Skeletal muscle cell (primary cell): ENCODE results near the gene MSH4.
"Not testable (repeated sequence)": the region's sequence is repeated elsewhere in the genome, so short reads cannot be mapped to it uniquely, and the experiment has no call there.

ENCODE experiments used
- DNase-seq: peaks from one replicate; pipeline ENCODE4 v3.0.0-alpha.2; 2010; ENCODE audit warnings: low read depth
- H3K4me3 ChIP-seq: 2 replicates; pipeline ENCODE4 v1.5.1; 2011; ENCODE audit warnings: low read depth, mild to moderate bottlenecking, control low read depth, low read length, moderate library complexity

Gene MSH4

DNA sequence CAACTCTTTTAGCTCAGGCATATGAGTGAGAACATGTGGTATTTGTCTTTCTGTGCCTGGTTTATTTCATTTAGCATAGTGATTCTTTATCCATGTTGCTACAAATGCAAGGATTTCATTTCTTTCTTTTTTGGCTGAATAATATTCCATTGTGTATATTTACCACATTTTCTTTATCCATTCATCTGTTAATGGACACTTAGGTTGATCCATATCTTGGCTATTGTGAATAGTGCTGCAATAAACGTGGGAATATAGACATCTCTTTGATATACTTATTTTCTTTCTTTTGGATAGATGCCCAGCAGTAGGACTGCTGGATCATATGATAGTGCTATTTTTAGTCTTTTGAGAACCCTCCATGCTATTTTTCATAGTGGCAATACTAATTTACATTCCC, 104.7 kb downstream of the MSH4 start:
- DNase-seq = no peak
- H3K4me3 ChIP-seq = no peak overlapping the region

DNA sequence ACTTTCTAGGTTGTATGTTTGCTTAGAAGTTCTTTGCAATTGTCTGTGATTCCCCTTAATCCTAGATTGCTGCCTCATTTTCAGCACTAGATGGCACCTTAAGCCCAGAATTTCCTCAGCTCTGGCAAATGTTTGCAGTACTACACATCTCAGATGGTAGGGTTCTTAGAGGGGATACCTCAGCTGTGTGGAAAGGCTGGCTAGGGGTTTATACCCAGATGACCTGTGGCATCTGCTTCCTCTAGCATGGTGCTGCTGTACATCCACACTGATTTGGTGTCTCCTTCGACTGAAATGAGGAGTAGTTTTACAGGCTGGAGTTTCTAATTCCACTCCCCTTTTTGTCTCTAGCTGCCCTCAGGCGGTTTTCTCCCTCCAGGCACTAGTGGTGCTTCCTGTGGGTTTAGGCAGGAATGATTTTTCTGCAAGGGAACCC, 112.1 kb downstream of the MSH4 start:
- DNase-seq = peak; percentile 2
- no peak overlapping the region for H3K4me3 ChIP-seq

DNA sequence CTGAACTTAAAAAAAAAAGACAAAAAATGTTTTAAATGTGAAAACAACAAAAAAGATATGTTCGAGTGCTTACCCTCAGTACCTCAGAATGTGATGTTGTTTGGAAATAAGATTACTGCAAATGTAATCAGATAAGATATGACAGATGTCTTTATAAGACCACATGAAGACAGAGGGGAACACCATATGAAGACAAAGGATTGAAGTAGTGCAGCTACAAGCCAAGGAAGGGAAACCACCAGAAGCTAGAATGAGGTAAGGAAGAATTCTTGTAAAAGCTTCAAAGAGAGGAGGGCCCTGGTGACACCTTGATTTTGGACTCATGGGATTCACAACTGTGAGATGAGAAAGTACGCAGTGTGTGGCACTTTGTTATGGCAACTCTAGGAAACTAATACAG, 120.2 kb downstream of the MSH4 start:
- H3K4me3 ChIP-seq = no peak overlapping the region
- no peak for DNase-seq

DNA sequence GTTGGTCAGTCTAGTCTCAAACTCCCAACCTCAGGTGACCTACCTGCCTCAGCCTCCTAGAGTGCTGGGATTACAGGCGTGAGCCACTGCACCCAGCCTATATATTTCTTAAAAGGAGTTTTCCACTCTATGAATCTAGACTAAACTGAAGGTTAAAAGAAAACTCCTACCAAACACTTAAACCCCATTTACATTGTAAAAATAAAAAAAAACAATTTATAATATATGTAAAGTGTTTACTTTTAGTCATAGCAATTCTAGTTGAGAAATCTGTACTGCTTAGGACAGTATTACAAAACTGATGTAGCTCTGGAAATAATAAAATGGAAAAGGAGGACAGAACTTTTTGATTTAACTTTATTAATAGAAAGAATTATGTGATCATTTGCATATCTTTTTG, 126.0 kb downstream of the MSH4 start:
- no peak overlapping the region for H3K4me3 ChIP-seq
- DNase-seq = no peak

DNA sequence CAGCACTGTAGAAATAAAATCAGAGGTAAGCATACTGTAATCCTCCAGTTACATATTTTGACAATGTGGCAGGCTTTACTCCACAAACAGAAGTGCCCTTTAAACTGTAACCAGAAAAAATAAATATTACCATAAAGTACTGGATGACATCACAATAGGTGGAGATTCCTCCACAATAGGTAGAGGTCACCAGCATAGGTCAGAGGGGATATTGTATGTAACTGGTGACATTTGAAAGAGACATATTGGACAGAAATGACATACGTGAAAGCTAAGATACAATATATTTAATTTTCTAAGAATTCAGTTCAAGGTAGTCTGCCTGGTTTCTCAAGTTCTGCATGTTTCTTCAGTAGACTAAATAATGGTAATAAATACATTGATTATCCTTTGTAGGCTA, 135.6 kb downstream of the MSH4 start, which contains the start of gene ASB17:
Gene ASB17, minus strand, starts transcription at position 101 of the 400 bp plus-strand sequence. CDS start 113 bp downstream, outside the sequence.
- DNase-seq = no peak
- no peak within 1 kb of the TSS for H3K4me3 ChIP-seq

DNA sequence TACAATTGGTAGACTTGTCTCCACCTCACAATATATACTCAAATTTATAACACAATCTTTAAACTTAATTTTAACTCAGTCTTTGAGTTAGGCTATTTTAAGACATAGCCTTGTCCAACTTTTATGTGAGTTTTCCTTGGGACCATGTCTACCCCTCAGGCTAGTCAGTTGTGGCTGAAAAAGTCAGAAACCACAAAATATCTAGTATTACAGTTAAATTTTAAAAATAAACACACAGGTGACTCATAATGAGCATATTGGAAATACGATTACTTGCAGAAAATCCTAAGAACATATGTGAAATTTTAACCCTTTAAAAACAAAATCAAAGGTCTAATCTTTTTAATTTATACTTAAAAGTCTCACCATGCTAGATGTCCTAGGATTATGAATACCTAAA, 140.4 kb downstream of the MSH4 start:
- no peak for DNase-seq
- no peak overlapping the region for H3K4me3 ChIP-seq

DNA sequence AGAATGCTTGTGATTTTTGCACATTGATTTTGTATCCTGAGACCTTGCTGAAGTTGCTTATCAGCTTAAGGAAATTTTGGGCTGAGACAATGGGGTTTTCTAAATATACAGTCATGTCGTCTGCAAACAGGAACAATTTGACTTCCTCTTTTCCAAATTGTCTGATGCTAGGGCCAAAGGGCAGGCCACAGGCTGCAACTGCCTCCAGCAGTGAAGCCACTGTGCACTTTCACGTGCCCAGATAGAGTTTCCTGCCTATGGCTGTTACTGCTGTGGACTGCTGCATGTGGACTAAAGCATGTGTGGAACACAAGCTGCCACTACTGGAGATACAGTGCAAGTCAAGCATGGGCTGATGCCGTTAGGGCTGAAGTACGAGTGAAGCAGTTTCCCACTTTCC, 146.4 kb downstream of the MSH4 start:
- not testable (repeated sequence) for DNase-seq, H3K4me3 ChIP-seq

DNA sequence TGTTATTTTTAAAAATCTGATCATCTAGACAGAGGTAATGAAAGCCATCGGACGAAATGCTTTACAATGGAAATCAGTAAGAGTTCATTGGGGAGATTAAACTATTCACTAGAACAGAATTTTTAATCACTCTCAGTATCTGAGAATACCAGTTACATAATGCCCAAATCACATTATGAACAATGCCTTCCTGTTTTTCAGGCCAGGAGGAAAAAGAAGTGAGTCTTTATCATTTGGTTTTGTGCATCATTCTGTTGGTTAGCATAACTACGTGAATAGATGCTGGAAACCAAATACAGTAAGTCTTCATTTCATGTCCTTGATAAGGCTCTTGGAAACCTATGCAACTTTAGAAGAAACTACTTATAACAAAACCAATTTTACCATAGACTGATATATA, 153.5 kb downstream of the MSH4 start:
- no peak for DNase-seq
- H3K4me3 ChIP-seq = no peak overlapping the region

DNA sequence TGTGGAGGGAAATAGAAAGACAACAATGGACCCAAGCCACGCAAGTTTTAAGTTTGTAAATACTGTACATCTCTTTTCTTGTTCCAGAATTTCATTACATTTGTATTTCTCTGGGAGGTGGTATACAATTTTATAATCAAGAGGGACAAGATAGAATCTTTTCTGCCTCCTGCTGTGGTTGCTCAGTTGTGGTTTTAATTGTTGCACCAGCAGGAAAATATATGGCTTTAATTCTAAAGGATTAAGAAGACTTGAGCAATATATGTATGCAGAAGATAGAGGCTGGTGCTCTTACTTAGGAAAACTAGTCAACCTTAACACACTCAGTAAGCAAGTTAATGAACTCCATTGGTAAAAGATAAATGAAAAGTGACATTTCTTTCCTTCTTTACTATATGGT, 155.3 kb downstream of the MSH4 start:
- H3K4me3 ChIP-seq = no peak overlapping the region
- no peak for DNase-seq

DNA sequence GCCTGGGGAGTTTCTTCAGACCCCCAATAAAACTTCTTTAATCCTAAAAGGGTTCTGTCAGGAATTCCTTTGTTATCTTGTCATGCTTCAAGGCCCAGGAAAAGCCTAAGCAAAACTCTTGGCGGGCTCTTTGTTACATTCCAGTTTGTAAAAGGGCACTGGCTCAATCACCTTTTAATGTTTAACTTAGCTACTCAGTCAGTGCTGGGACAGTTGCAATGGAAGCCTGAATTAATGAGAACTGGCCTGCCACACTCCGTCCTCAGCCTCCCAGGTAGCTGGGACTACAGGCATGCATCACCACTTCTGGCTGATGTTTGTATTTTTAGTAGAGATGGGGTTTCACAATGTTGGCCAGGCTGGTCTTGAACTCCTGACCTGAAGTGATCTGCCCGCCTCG, 156.8 kb downstream of the MSH4 start:
- no peak for DNase-seq

DNA sequence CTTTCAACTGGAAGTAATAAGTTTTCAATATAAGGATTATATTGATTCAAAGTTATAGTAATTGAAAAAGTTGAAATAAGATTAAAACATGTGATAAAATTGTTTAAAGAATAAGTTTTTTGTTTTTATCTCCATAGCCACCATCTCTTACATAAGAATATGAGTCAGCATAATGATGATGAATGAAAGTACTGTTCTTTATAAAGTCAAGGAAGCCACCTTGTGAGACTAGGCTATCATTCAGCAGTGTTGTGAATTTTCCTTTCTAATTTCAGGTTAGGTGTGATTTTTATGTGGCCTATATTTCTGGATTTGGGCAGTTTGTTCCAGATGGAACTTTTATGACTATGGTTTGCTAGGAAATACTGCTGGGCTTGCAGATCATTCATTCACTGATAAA, 157.9 kb downstream of the MSH4 start:
- no peak overlapping the region for H3K4me3 ChIP-seq
- no peak for DNase-seq

More for the DNA sequence above, 156.8 kb downstream of the MSH4 start:
- no peak overlapping the region for H3K4me3 ChIP-seq
